GM12878 (cell line): ENCODE data around the gene SMAD2. TPM values are rescaled to one million over a fixed set of nuclear protein-coding genes. Genes with fewer than 3 reads are reported as not detected.

Experiments used
- ATAC-seq: fragments of 200-7000 bp; cut with Tn5 transposase; 3 replicates; pipeline ENCODE4 v1.9.1; 2020; ENCODE audit warnings: mild to moderate bottlenecking, moderate library complexity
- BruUV-seq: library from RNA; stranded (reverse); fragments of 400-500 nt; replicated peaks from 2 replicates; lab custom pipeline; 2021; lab: Mats Ljungman, UMichigan
- CTCF ChIA-PET: fragments of 300-600 bp; sonication (Branson Sonifier 250); formaldehyde crosslinking; extraction: SDS; loops from one replicate; lab custom pipeline; 2021; ENCODE audit warnings: inconsistent platforms; lab: Yijun Ruan, JAX
- POLR2A ChIA-PET: fragments of 350-600 bp; formaldehyde crosslinking; extraction: SDS; loops from one replicate; lab custom pipeline; 2021; ENCODE audit warnings: inconsistent platforms; lab: Charles Lee
- RAD21 ChIA-PET: fragments of 300-600 bp; sonication (Branson Sonifier 250); formaldehyde crosslinking; loops from one replicate; lab custom pipeline; 2023; ENCODE audit warnings: antibody characterized with exemption; ENCODE audit not compliant: unreplicated experiment; lab: Charles Lee
- SMC1A ChIA-PET: fragments of 300-600 bp; sonication (Branson Sonifier 250); formaldehyde crosslinking; loops from one replicate; lab custom pipeline; 2023; ENCODE audit not compliant: unreplicated experiment, uncharacterized antibody; lab: Charles Lee
- DNase-seq: peaks from one replicate; pipeline ENCODE4 v3.0.0-alpha.2; 2011; ENCODE audit warnings: low read depth, low spot score
- FAIRE-seq: peaks from 3 replicates; lab custom pipeline; 2011; peaks lifted over from hg19 to GRCh38; lab: Jason Lieb, UNC
- H2AFZ ChIP-seq: 2 replicates; pipeline ENCODE4 v1.6.0; 2011; ENCODE audit warnings: low read depth, low read length, control low read depth; ENCODE audit not compliant: control insufficient read depth
- H3K27ac ChIP-seq: 2 replicates; pipeline ENCODE4 v1.5.1; 2011; ENCODE audit warnings: control low read depth; ENCODE audit not compliant: control insufficient read depth, insufficient read depth
- H3K27me3 ChIP-seq, 2 experiments: replicated peaks in 1 of 2; 2 replicates each; pipeline versions ENCODE4 v1.6.0 to v1.6.1; 2011; ENCODE audit warnings: low read length in 1 of 2; ENCODE audit not compliant: control insufficient read depth in 2 of 2, insufficient read depth in 2 of 2
- H3K36me3 ChIP-seq, 2 experiments: 2 replicates each; pipeline ENCODE4 v1.5.1; 2011; ENCODE audit warnings: low read length in 1 of 2; ENCODE audit not compliant: control insufficient read depth in 2 of 2, insufficient read depth in 2 of 2
- H3K4me1 ChIP-seq: 2 replicates; pipeline ENCODE4 v1.6.1; 2011; ENCODE audit warnings: mild to moderate bottlenecking, low read length, moderate library complexity, mixed read lengths; ENCODE audit not compliant: control insufficient read depth, insufficient read depth
- H3K4me2 ChIP-seq: 2 replicates; pipeline ENCODE4 v1.6.0; 2011; ENCODE audit warnings: control low read depth; ENCODE audit not compliant: control insufficient read depth, insufficient read depth
- H3K4me3 ChIP-seq: fragments of 200-600 bp; sonication (generic); 2 replicates; pipeline ENCODE4 v1.5.1; 2016
- H3K79me2 ChIP-seq: 2 replicates; pipeline ENCODE4 v1.6.0; 2011; ENCODE audit warnings: low read length; ENCODE audit not compliant: control insufficient read depth, insufficient read depth
- H3K9ac ChIP-seq: 2 replicates; pipeline ENCODE4 v1.8.0; 2011; ENCODE audit warnings: low read length, control low read depth, mixed read lengths; ENCODE audit not compliant: control insufficient read depth, insufficient read depth
- H3K9me3 ChIP-seq: replicated peaks from 3 replicates; pipeline ENCODE4 v1.5.1; 2011; ENCODE audit warnings: mild to moderate bottlenecking, low read length; ENCODE audit not compliant: control insufficient read depth, insufficient read depth
- H4K20me1 ChIP-seq: 2 replicates; pipeline ENCODE4 v1.6.0; 2011; ENCODE audit not compliant: control insufficient read depth, insufficient read depth
- CBX3 ChIP-seq: fragments of 200-600 bp; sonication (generic); IDR thresholded peaks from 2 replicates; pipeline ENCODE4 v1.6.1; 2016; ENCODE audit warnings: low read depth, borderline replicate concordance
- JUNB ChIP-seq: IDR thresholded peaks from 2 replicates; pipeline ENCODE4 v1.6.1; 2016; ENCODE audit warnings: antibody characterized with exemption, mild to moderate bottlenecking
- NRF1 ChIP-seq: conservative IDR thresholded peaks from 2 replicates; pipeline ENCODE4 v1.6.1; 2011; ENCODE audit warnings: mild to moderate bottlenecking, low read depth, low read length, improper control_type of control experiment
- POU2F2 ChIP-seq: IDR thresholded peaks from 3 replicates; pipeline ENCODE4 v1.6.1; 2011; ENCODE audit warnings: low read depth, mild to moderate bottlenecking, low read length, borderline replicate concordance
- RUNX3 ChIP-seq: IDR thresholded peaks from 2 replicates; pipeline ENCODE4 v1.6.1; 2012; ENCODE audit warnings: low read length, inconsistent platforms
- STAT3 ChIP-seq: IDR thresholded peaks from 2 replicates; pipeline ENCODE4 v1.6.1; 2011; ENCODE audit warnings: low read depth, low read length, improper control_type of control experiment
- SUZ12 ChIP-seq: fragments of 200-600 bp; sonication (generic); IDR thresholded peaks from one replicate; pipeline ENCODE4 v1.6.1; 2018; ENCODE audit warnings: antibody characterized with exemption, mild to moderate bottlenecking; ENCODE audit not compliant: unreplicated experiment
- TCF12 ChIP-seq: IDR thresholded peaks from 2 replicates; pipeline ENCODE4 v1.6.1; 2011; ENCODE audit warnings: low read depth, mild to moderate bottlenecking, low read length
- USF1 ChIP-seq: IDR thresholded peaks from 2 replicates; pipeline ENCODE4 v1.6.1; 2011; ENCODE audit warnings: borderline replicate concordance, low read depth, mild to moderate bottlenecking, moderate library complexity, mixed read lengths, low read length; ENCODE audit not compliant: insufficient read depth; ENCODE audit errors: extremely low read length
- ZZZ3 ChIP-seq: IDR thresholded peaks from 2 replicates; pipeline ENCODE4 v1.6.1; 2011; ENCODE audit warnings: low read depth; ENCODE audit not compliant: control insufficient read depth, insufficient read length
- WGBS: methylation state at CpG from one replicate; pipeline ENCODE4 v1.1.6; 2016; ENCODE audit warnings: low lambda C conversion rate; ENCODE audit not compliant: insufficient replicate concordance, insufficient coverage; ENCODE audit errors: missing lambda C conversion rate; 5-methylcytosine and 5-hydroxymethylcytosine counted together
- in situ Hi-C: fragments of 300-500 bp; cut with MboI; formaldehyde crosslinking; loops from 9 replicates; pipeline ENCODE4 v1.14.3; 2018; ENCODE audit warnings: mixed read lengths
- intact Hi-C: fragments of 100-400 bp; cut with micrococcal nuclease; formaldehyde crosslinking; loops from one replicate; pipeline ENCODE4 v1.14.2; 2022; ENCODE audit not compliant: unreplicated experiment
- polyA plus RNA-seq, 11 experiments: library from polyadenylated mRNA; depleted of rRNA in 4 of 11; unstranded in 6 of 11; stranded (reverse) in 5 of 11; fragments of >200 nt; fragmentation: Nextera tagmentation in 4 of 11; fragmentation: Illumina TruSeq in 1 of 11; extraction: Ambion mirVana in 4 of 11; extraction: Trizol in 1 of 11; gene quantifications; 1 replicate in 1 of 11; 2 replicates in 10 of 11; pipeline versions ENCODE4 v1.2.1 to v1.2.3, GENCODE V29; 2011 to 2016; ENCODE audit warnings: inconsistent platforms in 2 of 11, missing spikeins in 2 of 11, low read depth in 1 of 11
- total RNA-seq, 4 experiments: library from RNA; depleted of rRNA in 3 of 4; stranded (reverse); fragments of >200 nt in 3 of 4; fragmentation: Illumina TruSeq in 1 of 4; extraction: Trizol in 1 of 4; gene quantifications; 2 replicates each; pipeline versions ENCODE4 v1.2.1 to v1.2.3, GENCODE V29; 2013 to 2021
- TF ChIP-seq, protein P1 (sequence below): fragments of 450-650 bp; IDR thresholded peaks from 2 replicates; pipeline ENCODE4 v1.6.1; 2017; ENCODE audit warnings: mild to moderate bottlenecking, low read depth, inconsistent platforms; ENCODE audit not compliant: poor library complexity, severe bottlenecking
- TF ChIP-seq, protein P2 (sequence below): fragments of 450-650 bp; IDR thresholded peaks from 2 replicates; pipeline ENCODE4 v1.6.1; 2016; ENCODE audit warnings: mild to moderate bottlenecking

SMAD2 gene
- total and polyA plus RNA-seq, 10 of the 15 experiments (the other 5 are each of a cell fraction or from before 2014, with no cell fraction given): 28.8 to 111 (median 65.8) TPM

- 97% methylated on average over 3 of the region's 3 CpGs for WGBS
- no peak overlapping the region for H3K4me2 ChIP-seq
- H3K9me3 ChIP-seq: no peaks in the 10 kb centered on the region; the same call in 2 of the 3 replicates
- H3K4me1 ChIP-seq: no peaks in the 10 kb centered on the region
- BruUV-seq: no TSS peak
- ChIA-PET SMC1A (interaction anchor here (1.0 kb wide), 1 partner anchor 12 kb away, joined by 3 read pairs; no protein-coding TSS in a partner anchor), RAD21 (no interaction called here)
- no peak overlapping the region for H3K27ac ChIP-seq
- H3K9ac ChIP-seq: no peak overlapping the region
- no peaks in the 10 kb centered on the region for H3K36me3 ChIP-seq
- ATAC-seq: no peak
- H2AFZ ChIP-seq: no peak overlapping the region
- no peak for FAIRE-seq
- DNase-seq: no peak
- H3K79me2 ChIP-seq: no peaks in the 10 kb centered on the region
- intact Hi-C loops: no loop called here
- TF ChIP-seq POU2F2: no peak
- TF ChIP-seq SUZ12: no peak
- TF ChIP-seq, protein P1, sequence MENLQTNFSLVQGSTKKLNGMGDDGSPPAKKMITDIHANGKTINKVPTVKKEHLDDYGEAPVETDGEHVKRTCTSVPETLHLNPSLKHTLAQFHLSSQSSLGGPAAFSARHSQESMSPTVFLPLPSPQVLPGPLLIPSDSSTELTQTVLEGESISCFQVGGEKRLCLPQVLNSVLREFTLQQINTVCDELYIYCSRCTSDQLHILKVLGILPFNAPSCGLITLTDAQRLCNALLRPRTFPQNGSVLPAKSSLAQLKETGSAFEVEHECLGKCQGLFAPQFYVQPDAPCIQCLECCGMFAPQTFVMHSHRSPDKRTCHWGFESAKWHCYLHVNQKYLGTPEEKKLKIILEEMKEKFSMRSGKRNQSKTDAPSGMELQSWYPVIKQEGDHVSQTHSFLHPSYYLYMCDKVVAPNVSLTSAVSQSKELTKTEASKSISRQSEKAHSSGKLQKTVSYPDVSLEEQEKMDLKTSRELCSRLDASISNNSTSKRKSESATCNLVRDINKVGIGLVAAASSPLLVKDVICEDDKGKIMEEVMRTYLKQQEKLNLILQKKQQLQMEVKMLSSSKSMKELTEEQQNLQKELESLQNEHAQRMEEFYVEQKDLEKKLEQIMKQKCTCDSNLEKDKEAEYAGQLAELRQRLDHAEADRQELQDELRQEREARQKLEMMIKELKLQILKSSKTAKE: no peak
- TF ChIP-seq RUNX3: no peak
- TF ChIP-seq ZZZ3: no peak
- no peak for TF ChIP-seq JUNB
- TF ChIP-seq NRF1: no peak
- no peak for TF ChIP-seq CBX3
- TF ChIP-seq STAT3: no peak
- TF ChIP-seq, protein P2, sequence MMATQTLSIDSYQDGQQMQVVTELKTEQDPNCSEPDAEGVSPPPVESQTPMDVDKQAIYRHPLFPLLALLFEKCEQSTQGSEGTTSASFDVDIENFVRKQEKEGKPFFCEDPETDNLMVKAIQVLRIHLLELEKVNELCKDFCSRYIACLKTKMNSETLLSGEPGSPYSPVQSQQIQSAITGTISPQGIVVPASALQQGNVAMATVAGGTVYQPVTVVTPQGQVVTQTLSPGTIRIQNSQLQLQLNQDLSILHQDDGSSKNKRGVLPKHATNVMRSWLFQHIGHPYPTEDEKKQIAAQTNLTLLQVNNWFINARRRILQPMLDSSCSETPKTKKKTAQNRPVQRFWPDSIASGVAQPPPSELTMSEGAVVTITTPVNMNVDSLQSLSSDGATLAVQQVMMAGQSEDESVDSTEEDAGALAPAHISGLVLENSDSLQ: no peak
- TF ChIP-seq TCF12: no peak
- no peak for TF ChIP-seq USF1
- TF ChIP-seq, all 136 proteins: peak for 0
- ChIA-PET CTCF (no interaction called here), POLR2A (no interaction called here)
- Histone ChIP-seq H3K27me3 (no peaks in the 10 kb centered on the region), H3K4me3 (no peak overlapping the region), H4K20me1 (no peaks in the 10 kb centered on the region)
- in situ Hi-C loops: no loop called here
Measured at GRCh38 chr18:47809420-47809819, 121.0 kb downstream of the SMAD2 start.
